Measurements from ENCODE around the gene PARP16.
A peak's percentile ranks its signal among the peaks of the same experiment; 100 is the strongest.

Gene PARP16

DNA sequence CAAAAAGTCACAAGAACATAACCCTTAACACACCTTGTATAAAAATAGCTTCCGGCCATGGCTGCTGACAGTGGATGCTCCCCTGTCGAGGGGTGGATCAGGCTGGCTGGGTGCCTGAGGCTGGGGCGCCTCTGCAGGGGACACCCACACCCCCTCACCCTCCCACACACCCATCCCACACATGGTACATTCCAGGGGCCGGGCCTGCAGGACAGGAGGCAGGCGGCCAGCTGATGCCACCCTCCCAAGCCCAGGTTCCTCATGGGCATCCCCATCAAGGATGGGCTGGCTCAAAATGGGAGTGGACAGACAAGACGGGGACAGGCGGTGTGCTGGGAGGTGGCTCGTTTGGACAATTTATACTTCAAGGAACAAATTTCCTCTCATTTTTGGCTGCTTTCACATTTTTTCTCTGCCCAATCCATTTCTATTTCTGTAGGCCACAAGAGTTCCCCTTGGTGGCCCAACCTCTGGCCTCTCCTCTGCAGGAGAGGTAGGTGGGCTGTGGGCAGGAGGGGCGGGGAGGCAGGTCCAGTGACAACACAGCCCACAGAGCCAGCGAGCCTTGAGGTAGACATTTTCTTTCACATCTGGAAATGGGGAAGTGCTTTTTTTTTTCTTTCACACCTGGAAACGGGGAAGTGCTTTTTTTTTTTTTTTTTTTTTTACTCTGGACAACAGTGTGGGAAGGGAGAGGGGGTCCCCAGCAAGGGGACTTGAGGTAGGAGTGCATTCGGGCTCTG, 41.1 kb upstream of the PARP16 start:
- TF ChIP-seq CTCF (IDR thresholded peaks at IDR 0.05; ENCODE audit: low read depth, low read length, missing control alignments), result no peak
- no peak for DNase-seq (ENCODE audit: low read depth)
- no peak overlapping the region for H3K4me3 ChIP-seq (ENCODE audit: low read depth, low read length)

- no peak overlapping the region for H3K4me3 ChIP-seq (ENCODE audit: low read depth, low read length)
- TF ChIP-seq CTCF (IDR thresholded peaks at IDR 0.05; ENCODE audit: low read depth, low read length, missing control alignments), result no peak
- DNase-seq (ENCODE audit: low read depth), result no peak
These were observed 40.1 kb upstream of the PARP16 start for GRCh38 chr15:65326818-65327217.

DNA sequence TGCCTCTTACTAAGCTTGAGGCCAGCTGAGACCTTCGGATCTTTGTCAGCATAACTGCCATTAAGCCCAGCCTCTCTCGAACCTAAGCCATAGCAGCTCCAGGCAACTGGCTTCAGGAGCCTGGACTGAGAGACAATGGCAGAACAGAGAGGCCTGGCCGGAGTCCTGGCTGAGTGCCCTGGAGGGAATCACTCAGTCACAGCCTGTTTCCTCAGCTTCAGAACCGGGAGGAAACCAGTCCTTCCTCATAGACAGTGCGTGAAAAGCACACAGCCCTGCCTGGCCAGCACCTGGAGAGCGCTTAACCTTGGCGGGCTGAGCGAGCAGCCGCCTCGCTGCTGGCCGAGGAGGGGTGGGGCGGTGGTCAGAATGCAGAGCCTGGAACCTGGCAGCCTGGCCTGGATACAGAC, 39.4 kb upstream of the PARP16 start:
- no peak for DNase-seq (ENCODE audit: low read depth)
- H3K4me3 ChIP-seq (ENCODE audit: low read depth, low read length), result no peak overlapping the region
- TF ChIP-seq CTCF (IDR thresholded peaks at IDR 0.05; ENCODE audit: low read depth, low read length, missing control alignments), result no peak

DNA sequence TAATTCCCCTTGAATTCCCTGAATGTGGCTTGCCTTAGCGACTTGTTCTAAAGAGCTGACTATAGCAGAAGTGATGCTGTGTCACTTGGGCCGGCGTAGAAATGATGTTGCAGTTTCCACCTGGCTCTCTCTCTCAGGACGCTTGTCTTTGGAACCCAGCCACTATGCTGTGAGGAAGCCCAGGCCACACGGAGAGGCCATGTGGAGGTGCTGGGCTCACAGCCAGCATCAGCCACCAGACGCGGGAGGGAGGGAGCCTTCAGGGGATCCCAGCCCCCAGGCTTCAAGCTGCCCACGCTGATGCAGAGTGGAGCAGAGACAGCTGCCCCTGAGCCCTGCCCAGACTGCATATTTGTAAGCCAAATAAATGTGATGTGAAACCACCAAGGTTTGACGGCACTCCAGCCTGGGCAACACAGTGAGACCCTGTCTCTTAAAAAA, 36.4 kb upstream of the PARP16 start:
- no peak for TF ChIP-seq CTCF (IDR thresholded peaks at IDR 0.05; ENCODE audit: low read depth, low read length, missing control alignments)
- DNase-seq (ENCODE audit: low read depth), result no peak
- no peak overlapping the region for H3K4me3 ChIP-seq (ENCODE audit: low read depth, low read length)

DNA sequence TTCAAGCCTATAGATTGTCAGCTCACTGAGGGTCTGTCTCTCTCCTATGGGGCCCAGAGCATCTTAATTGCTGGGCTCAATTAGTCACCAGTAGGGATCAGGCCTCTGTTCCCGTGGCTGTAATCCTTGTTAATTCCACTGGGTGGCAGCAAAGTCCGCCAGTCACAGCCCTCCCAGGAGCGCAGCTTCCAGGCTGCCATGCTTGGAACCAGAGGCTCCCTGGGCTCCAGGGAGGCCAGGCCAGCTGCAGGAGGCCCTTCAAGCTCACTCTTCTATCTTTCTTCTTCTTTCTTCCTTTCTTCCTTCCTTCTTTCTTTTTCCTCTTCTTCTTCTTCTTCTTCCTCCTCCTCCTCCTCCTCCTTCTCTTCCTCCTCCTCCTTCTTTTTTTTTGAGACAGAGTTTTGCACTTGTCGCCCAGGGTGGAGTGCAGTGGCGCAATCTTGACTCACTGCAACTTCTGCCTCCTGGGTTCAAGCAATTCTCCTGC, 32.2 kb upstream of the PARP16 start:
- no peak overlapping the region for H3K4me3 ChIP-seq (ENCODE audit: low read depth, low read length)
- peak; percentile 82 for TF ChIP-seq CTCF (IDR thresholded peaks at IDR 0.05; ENCODE audit: low read depth, low read length, missing control alignments)
- DNase-seq (ENCODE audit: low read depth), result no peak

DNA sequence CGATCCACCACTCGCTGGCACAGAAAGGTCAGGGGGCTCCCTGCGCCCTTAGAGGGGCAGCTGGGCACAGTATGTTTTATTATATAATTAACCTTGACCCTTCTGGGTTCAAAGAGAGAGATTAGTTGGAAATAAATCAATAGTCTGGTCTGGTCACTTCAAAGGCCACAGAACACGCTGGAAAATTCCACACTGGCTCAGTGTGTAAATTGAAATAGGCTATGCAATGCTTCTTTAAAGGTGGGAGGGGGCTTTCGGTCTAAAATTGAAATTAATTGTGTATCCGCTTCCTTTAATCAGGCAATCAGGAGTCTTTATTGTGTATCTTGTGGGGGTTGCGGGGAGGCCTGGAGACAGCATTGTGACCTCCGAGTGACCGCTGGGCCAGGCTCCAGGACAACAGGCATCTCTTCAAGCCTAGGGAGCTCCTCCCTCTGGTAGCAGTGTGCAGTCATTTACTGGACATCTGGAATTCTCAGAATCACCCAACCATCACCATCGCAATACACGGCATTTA, 25.8 kb upstream of the PARP16 start:
- no peak overlapping the region for H3K4me3 ChIP-seq (ENCODE audit: low read depth, low read length)
- no peak for DNase-seq (ENCODE audit: low read depth)
- TF ChIP-seq CTCF (IDR thresholded peaks at IDR 0.05; ENCODE audit: low read depth, low read length, missing control alignments), result no peak

- no peak for TF ChIP-seq CTCF (IDR thresholded peaks at IDR 0.05; ENCODE audit: low read depth, low read length, missing control alignments)
- DNase-seq (ENCODE audit: low read depth), result no peak
- H3K4me3 ChIP-seq (ENCODE audit: low read depth, low read length), result no peak overlapping the region
These were observed 25.1 kb upstream of the PARP16 start for GRCh38 chr15:65311760-65312159.
